ENCODE results near the gene DENND4A.

GRCh38 chr15:65816441-65816840 is 24.3 kb upstream of the DENND4A start:
- no peak for TF ChIP-seq CTCF (IDR thresholded peaks at IDR 0.05 in 4 of 5, conservative IDR thresholded peaks at IDR 0.05 in 1 of 5)
- no peak for TF ChIP-seq POLR2A (IDR thresholded peaks at IDR 0.05)
